ENCODE data around the gene E4F1.
"Not testable (repeated sequence)": the region's sequence is repeated elsewhere in the genome, so short reads cannot be mapped to it uniquely, and the experiment has no call there.

DNA sequence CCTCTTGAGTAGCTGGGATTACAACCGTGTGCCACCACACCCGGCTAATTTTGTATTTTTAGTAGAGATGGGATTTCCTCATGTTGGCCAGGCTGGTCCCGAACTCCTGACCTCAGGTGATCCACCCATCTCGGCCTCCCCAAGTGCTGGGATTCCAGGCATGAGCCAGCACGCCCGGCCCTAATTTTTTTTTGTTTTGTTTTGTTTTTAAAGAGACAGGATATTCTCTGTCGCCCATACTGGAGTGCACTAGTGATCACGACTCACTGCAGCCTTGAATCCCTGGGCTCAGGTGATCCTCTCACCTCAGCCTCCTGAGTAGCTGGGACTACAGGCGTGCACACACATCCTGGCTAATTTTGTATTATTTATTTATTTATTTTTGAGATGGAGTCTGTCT lies 16.9 kb downstream of the E4F1 start:
- TF ChIP-seq POLR2AphosphoS5, POLR2A (IDR thresholded peaks at IDR 0.05): not testable (repeated sequence)
- TF ChIP-seq, protein P1, sequence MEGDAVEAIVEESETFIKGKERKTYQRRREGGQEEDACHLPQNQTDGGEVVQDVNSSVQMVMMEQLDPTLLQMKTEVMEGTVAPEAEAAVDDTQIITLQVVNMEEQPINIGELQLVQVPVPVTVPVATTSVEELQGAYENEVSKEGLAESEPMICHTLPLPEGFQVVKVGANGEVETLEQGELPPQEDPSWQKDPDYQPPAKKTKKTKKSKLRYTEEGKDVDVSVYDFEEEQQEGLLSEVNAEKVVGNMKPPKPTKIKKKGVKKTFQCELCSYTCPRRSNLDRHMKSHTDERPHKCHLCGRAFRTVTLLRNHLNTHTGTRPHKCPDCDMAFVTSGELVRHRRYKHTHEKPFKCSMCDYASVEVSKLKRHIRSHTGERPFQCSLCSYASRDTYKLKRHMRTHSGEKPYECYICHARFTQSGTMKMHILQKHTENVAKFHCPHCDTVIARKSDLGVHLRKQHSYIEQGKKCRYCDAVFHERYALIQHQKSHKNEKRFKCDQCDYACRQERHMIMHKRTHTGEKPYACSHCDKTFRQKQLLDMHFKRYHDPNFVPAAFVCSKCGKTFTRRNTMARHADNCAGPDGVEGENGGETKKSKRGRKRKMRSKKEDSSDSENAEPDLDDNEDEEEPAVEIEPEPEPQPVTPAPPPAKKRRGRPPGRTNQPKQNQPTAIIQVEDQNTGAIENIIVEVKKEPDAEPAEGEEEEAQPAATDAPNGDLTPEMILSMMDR (IDR thresholded peaks at IDR 0.05) = not testable (repeated sequence)
